COLO668 (cell line): ENCODE results near the gene CNN3.
"Not testable (repeated sequence)": the region's sequence is repeated elsewhere in the genome, so short reads cannot be mapped to it uniquely, and the experiment has no call there.

Source experiments
- DNase-seq: peaks from one replicate; lab custom pipeline; 2025; ENCODE audit not compliant: unreplicated experiment; lab: John Stamatoyannopoulos, UW

CNN3 gene

DNA sequence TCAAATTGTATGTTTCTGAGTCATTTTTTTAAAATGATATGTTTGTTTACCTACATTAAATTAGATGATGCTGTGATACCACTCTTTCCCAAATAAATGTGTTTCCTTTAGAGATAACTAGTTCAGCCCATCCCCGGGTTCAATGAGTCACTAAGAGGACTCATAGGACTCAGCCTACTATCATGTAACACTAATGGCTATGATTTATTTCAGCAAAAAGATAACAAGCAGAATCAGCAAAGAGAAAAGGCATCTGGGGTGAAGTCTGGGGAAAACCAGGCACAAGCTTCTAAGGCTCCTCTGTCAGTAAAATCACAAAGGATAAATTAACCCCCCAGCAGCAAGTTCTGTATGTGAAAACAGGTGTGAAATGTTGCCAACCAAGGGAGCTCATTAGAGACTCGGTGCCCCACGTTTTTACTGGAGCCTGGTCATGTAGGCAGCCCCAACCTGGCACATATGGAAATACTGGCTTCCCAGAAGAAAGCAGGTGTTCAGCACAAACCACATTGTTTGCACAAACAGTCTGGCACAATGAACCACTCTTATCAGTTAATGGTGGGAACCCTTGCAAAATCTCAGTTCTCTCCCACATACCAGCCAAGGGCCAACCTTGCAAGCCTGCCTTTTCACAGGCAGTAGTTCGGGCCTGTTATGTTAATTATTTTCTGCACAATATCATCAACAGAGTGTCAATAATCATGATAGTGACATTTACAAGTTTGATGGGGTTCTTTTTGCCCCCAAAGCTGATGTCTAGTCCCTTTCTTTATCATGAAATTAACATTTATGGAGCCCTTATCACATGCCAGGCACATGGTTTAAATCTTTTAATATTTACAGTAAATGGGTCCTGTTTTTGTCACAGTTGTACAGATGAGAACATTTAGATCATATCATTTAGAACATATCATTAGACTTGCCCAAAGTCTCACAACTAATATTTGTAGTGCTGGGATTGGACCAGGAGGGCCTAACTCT lies 23.1 kb upstream of the CNN3 start:
- peak; percentile 83 for DNase-seq

DNA sequence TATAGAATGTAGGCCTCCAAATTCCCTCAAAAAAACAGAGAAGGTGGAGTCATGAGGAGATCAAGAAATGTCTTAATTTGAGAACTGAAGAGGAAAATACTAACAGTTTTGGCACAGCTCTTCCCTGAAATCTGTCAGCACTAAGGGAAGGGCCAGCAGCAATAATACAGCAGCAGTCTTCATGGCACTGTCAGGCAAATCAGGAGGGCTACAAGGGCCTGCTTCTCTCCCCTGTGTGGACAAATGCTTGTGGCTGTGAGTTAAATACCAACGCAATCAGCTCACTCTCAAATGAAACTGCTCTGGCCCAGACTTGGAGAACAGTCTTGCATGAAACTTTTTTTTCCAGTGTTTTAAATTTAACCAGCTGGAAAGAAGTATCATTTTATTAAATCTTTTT lies 20.5 kb upstream of the CNN3 start:
- DNase-seq = no peak

DNA sequence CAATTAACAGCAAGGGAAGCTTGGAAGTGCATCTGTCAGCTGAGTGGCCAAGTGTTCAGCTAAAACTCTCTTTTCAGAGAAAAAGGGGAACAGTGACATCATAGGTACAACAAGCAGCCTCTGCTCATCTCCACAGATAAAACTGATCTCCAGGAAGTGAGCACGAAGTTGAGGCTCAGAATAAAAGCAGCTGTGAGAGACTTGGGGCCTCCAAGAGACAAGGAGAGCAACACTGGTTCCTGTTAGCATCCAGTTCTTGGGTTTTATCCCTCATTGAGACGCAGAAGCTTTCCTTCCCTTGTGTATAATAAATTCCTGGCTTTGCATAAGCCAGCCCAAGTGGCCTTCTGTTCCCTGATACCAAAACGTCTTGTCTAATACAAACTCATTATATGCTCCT lies 20.0 kb upstream of the CNN3 start:
- DNase-seq = no peak

DNA sequence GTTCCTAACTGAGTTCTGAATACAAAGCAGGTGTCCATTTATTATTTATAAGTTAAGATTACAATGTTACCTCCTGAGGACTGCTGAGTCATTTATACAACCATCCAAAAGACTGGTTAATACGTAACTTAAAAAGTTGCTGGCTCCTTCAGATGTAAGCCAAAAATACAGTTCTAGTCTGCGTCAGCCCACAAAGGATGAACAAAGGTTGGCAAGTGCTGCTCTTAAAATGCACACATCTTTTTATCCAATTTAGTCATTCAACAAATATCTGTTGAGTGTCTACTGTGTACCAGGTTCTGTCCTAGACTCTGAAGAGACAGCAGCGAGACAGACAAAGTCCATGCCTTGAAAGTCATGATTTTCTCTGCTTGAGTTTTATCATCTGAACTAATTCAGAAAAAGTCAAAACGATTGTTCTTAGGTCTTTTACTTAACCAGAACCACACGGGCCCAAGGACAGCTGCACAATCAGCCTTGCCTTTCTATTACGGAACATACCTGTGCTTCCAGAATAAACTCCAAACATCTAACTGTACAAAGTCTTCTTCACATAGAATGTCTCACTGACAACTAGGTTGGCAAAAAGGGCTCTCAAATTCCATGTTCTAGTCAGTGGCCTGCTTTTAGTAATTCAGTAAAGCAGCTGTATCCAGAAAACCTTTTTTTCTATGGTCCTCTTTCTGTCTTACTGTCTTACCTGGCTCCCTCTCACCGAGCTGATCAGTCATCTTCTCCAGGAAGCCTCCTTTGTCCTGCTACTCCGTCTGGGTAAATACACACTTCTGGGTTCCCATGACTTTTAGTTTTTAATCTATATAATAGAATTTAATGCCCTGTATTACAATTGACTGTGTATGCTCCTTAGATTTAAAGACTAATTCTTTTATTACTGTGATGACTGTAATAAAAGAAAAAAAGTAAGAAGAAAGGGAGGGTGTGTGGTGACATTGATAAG lies 15.5 kb upstream of the CNN3 start:
- DNase-seq = no peak

DNA sequence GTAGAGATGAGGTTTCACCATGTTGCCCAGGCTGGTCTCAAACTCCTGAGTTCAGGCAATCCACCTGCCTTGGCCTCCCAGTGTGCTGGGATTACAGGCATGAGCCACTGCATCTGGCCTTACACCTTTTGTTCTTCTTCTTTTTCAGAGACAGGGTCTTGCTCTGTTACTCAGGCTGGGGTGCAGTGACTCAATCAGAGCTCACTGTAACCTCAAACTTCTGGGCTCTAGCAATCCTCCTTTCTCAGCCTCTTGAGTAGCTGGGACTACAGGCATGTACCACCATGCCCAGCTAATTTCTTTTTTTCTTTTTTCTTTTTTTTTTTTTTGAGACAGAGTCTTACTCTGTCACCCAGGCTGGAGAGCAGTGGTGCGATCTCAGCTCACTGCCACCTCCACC lies 14.6 kb upstream of the CNN3 start:
- not testable (repeated sequence) for DNase-seq

DNA sequence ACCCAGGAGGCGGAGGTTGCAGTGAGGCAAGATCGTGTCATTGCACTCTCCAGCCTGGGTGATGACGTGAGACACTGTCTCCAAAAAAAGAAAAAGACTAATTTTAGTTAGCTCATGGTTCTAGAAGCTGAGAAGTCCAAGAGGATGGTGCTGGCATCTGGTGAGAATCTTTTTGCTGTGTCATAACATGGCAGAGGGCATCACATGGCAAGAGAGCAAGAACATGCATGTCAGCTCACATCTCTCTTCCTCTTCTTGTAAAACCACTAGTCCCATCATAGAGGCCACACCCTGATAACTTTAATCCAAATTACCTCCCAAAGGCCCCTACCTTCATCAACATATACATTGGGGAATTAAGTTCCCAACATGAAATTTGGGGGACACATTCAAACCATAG lies 13.8 kb upstream of the CNN3 start:
- DNase-seq = no peak

DNA sequence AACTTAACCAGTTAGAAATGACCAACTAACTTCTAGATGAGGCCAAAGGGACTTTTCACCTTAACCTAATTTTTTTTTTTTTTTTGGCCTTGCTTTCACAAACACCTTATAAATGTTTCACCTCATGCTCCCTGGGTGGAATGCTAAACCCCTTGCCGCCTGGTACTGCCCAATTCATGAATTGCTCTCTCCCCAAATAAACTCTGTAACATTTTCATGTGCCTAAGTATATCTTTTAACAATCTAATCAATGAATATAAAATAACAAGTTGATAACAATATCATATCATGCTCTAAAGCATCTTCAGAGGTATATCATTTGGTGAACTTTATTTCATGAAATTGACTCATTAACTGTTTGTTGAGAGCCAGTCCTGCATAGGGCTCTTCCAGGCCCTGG lies 10.9 kb upstream of the CNN3 start:
- DNase-seq = no peak

DNA sequence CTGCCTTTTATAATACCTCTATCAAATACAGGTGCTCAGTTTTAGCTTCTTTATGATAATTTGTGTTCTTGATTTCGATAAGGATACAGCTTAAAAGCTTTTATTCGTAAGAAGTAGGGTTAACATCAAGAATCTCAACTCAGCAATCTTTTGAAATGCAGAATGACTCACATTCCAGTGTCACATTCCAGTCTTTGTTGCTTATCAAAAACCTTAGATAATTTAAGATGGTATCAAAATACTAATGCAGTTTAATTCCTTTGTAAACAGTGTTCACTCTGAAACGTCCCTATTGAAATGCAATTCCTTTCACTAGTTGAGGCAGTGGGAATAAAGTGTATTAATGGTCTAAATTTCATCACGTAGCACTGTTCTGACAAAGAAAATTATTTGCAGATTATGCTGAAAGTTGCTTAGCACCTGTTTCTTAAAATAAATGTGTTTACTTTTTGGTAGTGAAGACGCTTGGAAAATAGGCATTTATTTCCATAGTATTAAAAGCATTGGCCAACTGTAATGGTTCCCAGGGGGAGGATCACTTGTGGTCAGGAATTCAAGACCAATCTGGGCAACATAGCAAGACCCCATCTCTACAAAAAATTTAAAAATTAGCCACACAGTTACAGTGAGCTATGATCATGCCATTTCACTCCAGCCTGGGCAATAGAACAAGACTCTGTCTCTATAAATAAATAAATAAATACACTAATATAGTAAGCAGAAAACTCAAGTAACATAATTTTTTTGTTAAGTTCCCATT lies 10.1 kb upstream of the CNN3 start:
- no peak for DNase-seq

DNA sequence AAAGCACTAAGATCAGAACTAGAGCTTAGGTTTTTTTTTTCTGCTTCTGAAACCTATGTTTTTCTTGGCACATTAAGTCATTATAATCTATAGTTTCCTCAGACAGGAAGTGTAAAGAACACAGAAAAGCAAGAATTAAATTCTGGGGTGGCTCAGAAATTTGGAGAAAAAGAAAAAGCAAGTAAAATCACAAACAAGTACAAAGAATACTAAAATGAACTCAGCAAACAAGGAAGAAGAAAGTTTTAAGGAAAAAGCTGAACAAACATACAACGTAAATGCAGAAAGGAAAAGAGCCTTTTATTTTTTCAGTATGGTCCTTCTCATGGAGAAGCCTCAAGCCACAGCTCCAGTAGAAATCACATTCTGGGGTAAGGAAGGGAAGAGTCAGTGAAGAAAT lies 8.6 kb upstream of the CNN3 start:
- DNase-seq = no peak

DNA sequence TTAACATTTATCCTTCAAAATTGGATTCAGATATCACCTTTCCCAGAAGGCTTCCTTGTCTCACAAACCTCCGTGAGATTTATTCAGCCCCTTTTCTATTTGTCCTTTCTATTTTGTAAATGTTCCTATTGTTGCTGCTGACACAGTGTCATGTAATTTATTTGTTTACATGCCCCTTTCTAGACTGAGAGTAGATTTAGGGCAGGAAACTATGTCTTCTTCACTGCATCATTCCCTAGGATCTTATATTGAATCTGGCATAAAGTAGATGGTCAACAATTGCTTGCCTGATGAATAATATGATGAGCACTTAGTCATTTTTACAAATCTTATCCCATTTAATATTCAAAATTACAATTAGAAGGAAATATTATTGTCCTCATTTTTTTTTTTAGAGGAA lies 8.1 kb upstream of the CNN3 start:
- no peak for DNase-seq

DNA sequence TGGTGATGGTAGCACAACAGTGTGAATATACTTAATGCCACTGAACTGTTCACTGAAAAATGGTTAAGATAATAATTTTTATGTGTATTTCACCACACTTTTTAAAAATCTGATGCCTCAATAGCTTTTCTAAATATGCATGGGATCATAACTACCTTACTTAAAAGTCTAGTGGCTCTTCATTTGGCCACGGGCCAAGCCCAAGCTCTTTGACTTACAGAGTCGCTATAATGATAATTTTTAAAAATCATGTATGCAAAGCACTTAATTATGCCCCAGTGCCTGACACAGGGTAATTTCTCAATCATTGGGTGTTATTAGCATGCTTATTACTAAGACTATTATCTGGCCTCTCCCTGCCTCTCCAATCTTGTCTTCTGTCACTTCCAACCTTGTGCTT lies 7.6 kb upstream of the CNN3 start:
- no peak for DNase-seq

DNA sequence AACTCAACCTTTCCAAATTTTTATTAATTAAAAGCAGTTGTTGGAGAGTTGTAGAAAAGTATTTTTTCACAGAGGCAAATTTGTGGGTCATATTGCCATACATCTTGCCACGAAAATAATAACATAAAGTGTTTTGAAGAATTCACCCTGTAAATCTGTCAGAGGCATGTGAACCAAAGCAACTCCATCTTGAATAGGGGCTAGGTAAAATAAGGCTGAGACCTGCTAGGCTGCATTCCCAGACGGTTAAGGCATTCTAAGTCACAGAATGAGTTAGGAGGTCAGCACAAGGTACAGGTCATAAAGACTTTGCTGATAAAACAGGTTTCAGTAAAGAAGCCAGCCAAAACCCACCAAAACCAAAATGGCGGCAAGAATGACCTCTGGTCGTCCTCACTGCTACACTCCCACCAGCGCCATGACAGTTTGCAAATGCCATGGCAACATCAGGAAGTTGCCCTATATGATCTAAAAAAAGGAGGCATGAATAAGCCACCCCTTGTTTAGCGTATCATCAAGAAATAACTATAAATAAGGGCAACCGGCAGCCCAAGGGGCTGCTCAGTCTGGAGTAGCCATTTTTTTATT lies 4.4 kb upstream of the CNN3 start:
- DNase-seq = no peak

DNA sequence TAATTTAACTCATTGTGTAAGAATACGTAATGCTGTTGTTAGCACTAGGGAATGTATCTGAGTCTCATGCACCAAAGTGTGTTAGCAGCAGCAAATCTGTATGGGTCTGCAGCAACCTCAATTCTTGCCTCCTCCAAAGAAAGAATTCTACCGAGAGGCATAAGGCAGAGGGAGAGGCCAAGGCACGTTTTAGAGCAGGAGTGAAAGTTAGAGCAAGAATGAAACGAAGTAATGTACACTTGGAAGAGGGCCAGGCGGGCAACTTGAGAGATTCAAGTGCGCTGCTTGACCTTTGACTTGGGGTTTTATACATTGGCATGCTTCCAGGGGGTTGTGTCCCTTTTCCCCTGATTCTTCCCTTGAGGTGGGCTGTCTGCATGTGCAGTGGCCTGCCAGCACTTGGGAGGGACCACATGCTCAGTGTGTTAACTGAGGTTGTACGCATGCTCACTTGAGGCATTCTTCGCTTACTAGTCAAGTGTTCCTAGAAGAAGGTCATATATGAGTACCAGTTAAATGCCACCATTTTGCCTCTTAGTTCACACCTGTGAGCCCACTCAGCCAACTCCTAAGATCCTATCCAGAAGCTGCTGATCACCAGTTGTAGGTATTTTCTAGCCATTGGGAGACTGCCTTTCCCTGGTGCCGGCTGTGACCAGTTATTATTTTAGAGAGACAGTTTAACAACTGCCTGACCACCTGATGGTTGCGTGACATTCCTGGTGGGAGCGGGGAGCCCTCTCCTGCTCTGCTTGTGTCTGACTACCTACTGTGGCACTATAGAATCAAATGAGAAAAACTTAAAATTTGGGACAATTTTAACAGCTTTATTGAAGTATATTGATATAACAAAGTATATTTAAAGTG lies 2.7 kb upstream of the CNN3 start:
- DNase-seq = peak; percentile 32

DNA sequence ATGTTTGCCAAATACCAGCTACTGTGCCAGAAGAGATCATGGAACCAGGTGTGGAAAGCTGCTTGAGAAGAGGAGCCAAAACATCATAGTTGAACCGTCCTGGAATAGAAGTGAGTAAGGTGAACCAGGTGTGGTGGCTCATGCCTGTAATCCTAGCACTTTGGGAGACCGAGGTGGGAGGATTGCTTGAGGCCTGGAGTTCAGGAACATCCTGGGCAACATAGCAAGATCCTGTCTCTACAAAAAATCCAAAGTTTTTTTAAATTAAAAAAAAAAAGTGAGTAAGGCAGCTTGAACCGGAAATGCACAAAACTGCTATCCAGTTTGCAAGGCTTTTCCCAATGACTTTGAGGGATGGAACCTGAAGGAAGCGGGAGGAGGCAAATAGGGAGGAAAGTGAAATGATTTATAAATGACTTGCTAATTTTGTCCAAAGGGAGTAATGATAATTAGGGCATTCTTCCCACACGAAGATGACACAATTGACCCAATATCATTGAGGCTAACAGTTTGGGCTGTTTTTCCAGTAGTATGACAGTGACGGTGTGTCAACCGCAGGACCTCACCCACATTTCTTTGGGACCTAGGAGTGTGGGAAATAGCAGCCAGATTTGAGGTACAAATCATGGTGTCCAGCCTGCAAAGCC lies 1.5 kb upstream of the CNN3 start:
- DNase-seq = no peak

DNA sequence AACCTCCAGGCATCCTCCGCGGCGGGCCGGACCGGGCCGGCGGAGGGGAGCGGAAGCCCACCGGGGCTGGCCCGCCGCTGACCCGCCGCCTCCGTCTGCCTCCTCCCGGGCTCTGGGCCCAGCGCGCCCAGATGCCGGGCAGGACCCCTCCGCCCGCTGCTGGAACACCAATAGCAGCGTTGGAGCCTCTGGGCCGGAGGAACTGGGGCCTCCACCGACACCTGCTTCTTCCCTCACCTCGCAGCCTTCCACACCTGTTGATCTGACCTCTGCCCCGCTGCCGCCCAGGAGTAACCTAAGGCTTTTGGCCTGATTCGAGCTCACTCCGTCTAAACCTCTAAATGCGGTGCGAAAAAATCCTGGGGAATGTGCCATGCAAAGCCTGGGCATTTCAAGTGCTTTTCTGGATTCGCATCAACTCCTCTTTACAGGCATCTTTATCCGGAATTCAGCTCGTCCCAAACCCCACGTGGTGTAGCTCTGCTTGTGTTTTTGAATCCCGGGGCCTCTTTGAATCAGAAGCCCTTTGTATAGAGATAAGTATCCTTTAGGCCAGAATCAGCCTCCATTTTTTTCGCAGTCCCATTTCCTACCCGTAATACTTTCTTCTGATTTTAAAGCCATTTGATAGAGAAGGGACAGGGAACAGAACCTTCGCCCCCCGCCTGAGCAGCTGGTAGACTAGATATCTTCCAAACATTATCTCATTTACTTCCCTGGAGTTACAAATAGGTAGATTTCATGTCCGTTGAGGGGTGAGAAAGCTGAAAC lies 680 bp upstream of the CNN3 start:
- no peak for DNase-seq

DNA sequence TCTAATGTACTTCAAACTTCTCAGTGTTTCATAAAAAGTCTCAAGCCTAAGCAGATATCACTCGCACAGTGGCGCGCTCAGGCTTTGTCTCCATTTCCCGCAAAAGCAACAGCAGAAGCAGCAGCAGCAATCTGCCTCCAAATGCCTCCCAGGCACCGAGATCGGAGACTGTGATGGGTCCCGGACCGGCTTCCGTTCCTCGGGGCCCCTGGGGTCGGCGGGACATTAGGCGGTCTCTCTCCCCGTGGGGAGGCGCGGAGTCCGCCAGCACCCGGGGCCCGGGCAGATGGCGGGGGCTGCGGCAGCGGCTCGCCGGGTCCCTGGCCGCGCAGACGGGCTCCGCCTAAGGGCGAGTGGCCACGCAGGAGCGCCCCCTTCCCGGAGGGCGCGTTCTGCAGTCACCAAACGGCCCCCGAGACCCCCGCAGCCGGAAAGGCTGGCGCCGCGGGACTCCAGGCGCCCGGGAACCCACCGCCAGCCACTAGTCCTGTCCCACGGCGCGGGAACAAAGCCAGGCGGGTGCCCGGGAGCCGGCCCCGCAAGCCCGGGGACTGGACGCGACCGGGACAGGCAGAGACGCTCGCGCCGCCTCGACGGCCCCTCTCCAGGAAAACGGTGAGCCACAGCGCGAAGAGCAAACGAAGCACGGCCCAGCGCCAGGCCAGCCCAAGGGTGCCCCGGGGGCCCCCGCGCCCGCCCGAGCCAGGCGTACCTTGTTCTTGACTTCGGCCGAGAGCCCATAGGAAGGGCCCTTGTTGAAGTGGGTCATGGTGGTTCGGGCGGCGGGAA lies 590 bp downstream of the CNN3 start:
- DNase-seq = peak; percentile 86

DNA sequence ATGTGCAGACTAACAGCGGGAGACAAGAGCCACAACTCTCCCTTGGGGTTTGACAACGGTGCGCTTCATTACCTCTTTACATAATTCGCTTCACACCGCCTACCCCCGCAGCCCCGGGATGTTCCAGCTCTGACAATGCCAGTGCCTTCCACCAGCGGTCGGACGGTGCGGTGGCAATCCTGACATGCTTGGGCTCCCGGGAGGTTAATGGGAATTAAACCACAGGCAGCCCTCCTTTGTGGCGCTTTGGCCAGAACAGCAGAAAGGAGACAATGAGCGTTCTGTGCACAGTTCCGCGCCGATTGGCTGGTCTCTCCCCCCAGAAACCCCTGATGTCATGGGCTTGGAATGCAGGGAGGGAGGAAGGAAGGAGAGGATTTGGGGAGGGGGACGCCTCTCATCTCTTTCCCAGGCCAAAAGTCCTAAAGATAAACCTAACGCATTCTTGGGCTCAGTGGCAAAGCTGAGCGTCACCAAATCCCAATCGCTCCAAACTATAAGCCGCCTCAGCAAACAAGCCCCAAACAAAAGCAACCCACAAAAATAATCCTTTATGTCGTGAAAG lies 1.3 kb downstream of the CNN3 start:
- DNase-seq = peak; percentile 68
